ENCODE data around the gene NMNAT2.

- no peak for TF ChIP-seq MAFK (IDR thresholded peaks at IDR 0.05; ENCODE audit: low read depth, low read length)
- no peak for TF ChIP-seq CTCF (IDR thresholded peaks at IDR 0.05; ENCODE audit: control extremely low read depth in 1 of 3, insufficient read depth in 1 of 3, low read depth in 1 of 3, low read length in 3 of 3)
- TF ChIP-seq SUZ12 (IDR thresholded peaks at IDR 0.05; ENCODE audit: low read length): no peak
- no peak for TF ChIP-seq EZH2 (IDR thresholded peaks at IDR 0.05; ENCODE audit: low read depth, low read length, severe bottlenecking)
These were observed 10.2 kb downstream of the NMNAT2 start for GRCh38 chr1:183407961-183408360.
